Activated T-cell treated with anti-CD3 and anti-CD28 coated beads, Interleukin-2, amount 50 U/mL, for 24 hours (primary cell): ENCODE data around the gene CAPN12.

Experiments
- DNase-seq: peaks from one replicate; pipeline ENCODE4 v3.0.0-alpha.2; 2020
- H3K27ac Mint-ChIP-seq: 2 replicates; pipeline ENCODE4 v1.8.0; 2020; ENCODE audit warnings: mild to moderate bottlenecking, mixed read lengths
- H3K27me3 Mint-ChIP-seq: 2 replicates; pipeline ENCODE4 v1.8.0; 2020; ENCODE audit warnings: mixed read lengths
- H3K36me3 Mint-ChIP-seq: 2 replicates; pipeline ENCODE4 v1.8.0; 2020; ENCODE audit warnings: low read depth, mixed read lengths
- H3K4me1 Mint-ChIP-seq: 2 replicates; pipeline ENCODE4 v1.8.0; 2020; ENCODE audit warnings: low read depth, mixed read lengths
- H3K4me3 Mint-ChIP-seq: 2 replicates; pipeline ENCODE4 v1.8.0; 2020; ENCODE audit warnings: mild to moderate bottlenecking, moderate library complexity, mixed read lengths
- H3K9me3 Mint-ChIP-seq: 2 replicates; pipeline ENCODE4 v1.8.0; 2020; ENCODE audit warnings: mixed read lengths

The CAPN12 gene

DNA sequence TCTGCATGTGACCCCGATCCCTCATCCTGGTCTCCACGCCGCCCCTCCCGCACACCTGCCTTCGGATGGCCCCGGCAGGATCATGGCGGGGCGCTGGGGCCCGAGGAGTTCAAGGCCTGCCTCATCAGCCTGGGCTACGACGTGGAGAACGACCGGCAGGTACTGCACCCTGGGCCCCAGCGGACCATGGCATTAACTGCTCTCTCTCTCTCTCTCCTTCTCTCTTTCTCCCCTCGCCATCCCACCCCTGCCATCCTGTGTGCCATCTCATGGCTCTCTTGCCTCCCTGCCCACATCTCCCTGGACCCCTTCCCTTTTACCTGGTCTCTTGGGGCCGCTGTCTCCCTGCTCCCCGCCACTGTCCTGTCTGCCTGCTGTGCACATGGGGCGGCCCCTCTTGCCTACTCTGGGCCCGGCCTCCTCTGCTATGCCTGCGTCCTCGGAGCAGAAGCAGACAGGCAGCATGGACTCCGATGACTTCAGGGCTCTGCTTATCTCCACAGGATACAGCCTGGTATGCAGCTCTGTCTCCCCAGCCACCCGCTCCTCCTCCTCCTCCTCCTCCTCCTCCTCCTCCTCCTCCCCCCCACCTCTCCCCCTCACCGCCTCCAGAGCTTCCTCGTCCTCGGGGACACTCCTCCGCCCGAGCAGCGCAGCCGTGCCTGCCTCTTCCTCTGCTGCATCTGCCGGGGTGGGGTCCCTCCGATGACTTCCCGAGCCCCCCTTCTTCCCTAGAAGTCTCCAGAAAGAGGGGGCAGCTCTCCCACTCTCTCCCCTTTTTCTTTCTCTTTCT, 16.2 kb downstream of the CAPN12 start:
- H3K9me3 Mint-ChIP-seq = no peaks in the 10 kb centered on the region
- no peaks in the 10 kb centered on the region for H3K27me3 Mint-ChIP-seq
- H3K27ac Mint-ChIP-seq = no peak overlapping the region
- H3K36me3 Mint-ChIP-seq = peaks cover 66% of the 10 kb centered on the region
- H3K4me1 Mint-ChIP-seq = peaks cover 16% of the 10 kb centered on the region
- H3K4me3 Mint-ChIP-seq = no peak overlapping the region
- DNase-seq = no peak

DNA sequence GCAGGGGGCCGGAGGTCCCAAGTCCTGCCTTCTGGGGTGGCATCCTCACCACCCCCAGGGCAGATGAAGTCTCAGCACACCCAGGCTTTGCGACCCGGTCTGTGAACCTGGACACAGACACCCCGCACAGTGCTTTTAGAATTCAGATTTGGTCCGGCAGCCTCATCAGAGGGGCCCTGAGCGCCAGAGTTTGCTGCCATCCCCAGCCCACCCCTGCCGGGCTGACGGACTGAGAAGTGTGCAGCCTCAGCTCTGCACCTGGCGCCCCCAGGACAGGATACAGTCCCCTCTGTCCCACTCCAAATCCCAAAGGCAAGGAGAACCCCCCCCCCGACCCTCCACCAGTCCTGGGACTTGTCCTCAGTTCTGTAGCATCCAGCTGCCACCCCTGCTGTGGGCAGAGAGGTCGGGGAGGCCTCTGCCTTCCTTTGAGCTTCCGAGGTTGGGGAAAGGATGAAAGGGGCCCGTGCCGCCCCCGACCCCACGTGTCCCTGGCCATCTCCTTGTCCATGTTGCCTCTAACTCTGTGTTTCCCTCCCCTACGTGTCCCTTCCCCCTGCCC, 16.9 kb downstream of the CAPN12 start:
- DNase-seq = no peak
- Mint-ChIP-seq H3K9me3 (no peaks in the 10 kb centered on the region), H3K27me3 (no peaks in the 10 kb centered on the region), H3K4me1 (peaks cover 16% of the 10 kb centered on the region), H3K4me3 (no peak overlapping the region), H3K27ac (no peak overlapping the region), H3K36me3 (peaks cover 73% of the 10 kb centered on the region)

DNA sequence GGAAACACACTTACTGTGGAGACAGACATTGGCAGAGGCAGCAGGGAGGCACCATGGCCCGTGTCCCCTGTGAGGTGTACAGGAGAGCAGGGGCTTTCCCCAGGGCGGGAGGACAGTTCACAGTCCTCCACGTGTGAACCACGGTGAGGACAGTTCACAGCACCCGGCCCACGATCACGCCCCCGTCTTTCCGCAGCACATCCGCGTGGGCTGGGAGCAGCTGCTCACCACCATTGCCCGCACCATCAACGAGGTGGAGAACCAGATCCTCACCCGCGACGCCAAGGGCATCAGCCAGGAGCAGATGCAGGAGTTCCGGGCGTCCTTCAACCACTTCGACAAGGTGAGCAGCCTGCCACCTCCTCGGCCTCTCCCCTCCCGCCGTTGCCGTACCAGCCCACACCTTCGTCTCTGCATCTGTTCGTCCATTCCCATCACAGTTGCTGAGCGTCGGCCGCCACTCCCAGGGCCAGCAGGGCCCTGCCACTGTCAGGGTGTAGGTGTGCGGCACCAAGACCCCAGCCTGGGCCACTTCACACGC, 17.4 kb downstream of the CAPN12 start:
- no peak overlapping the region for H3K4me3 Mint-ChIP-seq
- no peaks in the 10 kb centered on the region for H3K9me3 Mint-ChIP-seq
- H3K4me1 Mint-ChIP-seq = peaks cover 16% of the 10 kb centered on the region
- peak overlapping the region; percentile 64 for H3K27ac Mint-ChIP-seq
- DNase-seq = peak; percentile 48
- H3K27me3 Mint-ChIP-seq = no peaks in the 10 kb centered on the region
- peaks cover 78% of the 10 kb centered on the region for H3K36me3 Mint-ChIP-seq

DNA sequence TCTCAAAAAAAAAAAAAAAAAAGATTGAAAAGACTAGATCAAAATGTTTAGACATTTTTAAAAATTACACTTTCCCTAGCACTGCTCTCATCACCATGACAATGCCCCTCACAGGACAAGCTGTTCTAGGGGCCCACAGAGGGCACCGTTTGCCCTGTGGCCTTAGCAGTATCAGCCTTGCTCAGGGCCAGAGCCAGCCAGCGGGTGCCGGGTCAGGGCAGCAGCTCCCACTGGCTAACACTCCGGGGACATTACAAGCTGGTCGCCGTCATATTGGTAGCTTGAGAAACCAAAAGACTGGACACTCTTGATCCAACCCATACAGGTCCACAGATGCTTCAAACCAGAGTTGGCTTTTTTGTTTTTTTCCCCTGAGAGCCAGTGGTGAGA, 18.0 kb downstream of the CAPN12 start:
- H3K27ac Mint-ChIP-seq = peak overlapping the region; percentile 64
- DNase-seq = no peak
- peaks cover 84% of the 10 kb centered on the region for H3K36me3 Mint-ChIP-seq
- H3K27me3 Mint-ChIP-seq = no peaks in the 10 kb centered on the region
- H3K9me3 Mint-ChIP-seq = no peaks in the 10 kb centered on the region
- H3K4me3 Mint-ChIP-seq = no peak overlapping the region
- H3K4me1 Mint-ChIP-seq = peaks cover 16% of the 10 kb centered on the region

DNA sequence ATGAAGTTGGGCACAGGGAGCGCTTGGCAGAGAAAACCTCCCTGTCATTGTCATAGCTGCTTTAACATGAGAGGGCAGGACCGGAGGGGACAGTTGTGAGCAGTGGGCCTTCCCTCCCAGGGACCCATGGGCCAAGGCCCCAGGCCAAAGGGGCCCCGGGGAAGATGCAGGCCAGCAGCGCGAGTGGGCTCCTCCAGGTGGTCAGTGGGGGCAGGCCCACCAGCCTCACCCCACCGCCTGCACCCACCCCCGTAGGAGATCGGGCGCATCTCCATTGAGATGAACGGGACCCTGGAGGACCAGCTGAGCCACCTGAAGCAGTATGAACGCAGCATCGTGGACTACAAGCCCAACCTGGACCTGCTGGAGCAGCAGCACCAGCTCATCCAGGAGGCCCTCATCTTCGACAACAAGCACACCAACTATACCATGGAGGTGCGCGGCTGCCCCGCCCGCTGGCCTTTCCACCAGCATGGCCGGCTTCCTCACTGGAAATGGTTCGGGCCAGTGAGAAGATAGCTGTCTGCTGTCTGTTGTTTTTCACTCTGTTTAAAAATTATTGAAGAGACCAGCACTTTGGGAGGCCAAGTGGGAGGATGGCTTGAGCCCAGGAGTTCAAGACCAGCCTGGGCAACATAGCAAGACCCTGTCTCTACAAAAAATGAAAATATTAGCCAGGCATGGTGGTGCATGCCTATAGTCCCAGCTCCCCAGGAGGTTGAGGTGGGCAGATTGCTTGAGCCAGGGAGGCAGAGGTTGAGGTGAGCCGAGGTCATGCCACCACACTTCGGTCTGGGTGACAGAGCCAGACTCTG, 18.6 kb downstream of the CAPN12 start:
- peaks cover 16% of the 10 kb centered on the region for H3K4me1 Mint-ChIP-seq
- peaks cover 90% of the 10 kb centered on the region for H3K36me3 Mint-ChIP-seq
- H3K27ac Mint-ChIP-seq = peak overlapping the region; percentile 64
- no peaks in the 10 kb centered on the region for H3K27me3 Mint-ChIP-seq
- H3K9me3 Mint-ChIP-seq = no peaks in the 10 kb centered on the region
- no peak overlapping the region for H3K4me3 Mint-ChIP-seq
- no peak for DNase-seq

DNA sequence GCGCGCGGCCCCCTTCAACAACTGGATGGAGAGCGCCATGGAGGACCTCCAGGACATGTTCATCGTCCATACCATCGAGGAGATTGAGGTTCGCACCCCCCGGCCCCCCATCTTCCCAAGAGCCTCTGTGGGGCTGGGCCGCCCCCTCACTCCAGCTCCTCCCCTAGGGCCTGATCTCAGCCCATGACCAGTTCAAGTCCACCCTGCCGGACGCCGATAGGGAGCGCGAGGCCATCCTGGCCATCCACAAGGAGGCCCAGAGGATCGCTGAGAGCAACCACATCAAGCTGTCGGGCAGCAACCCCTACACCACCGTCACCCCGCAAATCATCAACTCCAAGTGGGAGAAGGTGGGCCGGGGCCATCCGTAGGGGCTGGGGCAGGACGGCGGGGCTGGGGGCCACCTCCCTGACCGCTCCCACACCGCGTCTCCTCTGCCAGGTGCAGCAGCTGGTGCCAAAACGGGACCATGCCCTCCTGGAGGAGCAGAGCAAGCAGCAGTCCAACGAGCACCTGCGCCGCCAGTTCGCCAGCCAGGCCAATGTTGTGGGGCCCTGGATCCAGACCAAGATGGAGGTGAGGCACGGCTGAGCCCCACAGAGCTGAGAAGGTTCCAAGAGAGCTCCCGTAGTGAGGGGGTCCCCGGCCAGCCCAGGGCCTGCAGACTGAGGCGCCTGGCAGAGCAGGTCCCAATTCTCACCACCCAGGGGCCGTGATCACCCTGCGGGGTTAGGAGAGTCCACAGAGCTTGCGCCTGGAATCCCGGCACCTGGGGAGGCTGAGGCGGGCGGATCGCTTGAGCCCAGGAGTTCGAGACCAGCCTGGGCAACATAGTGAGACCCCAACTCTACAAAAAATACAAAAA, 20.1 kb downstream of the CAPN12 start:
- peaks cover 12% of the 10 kb centered on the region for H3K4me1 Mint-ChIP-seq
- no peaks in the 10 kb centered on the region for H3K27me3 Mint-ChIP-seq
- H3K9me3 Mint-ChIP-seq = no peaks in the 10 kb centered on the region
- H3K4me3 Mint-ChIP-seq = no peak overlapping the region
- DNase-seq = no peak
- peaks cover 91% of the 10 kb centered on the region for H3K36me3 Mint-ChIP-seq
- H3K27ac Mint-ChIP-seq = peak overlapping the region; percentile 14

DNA sequence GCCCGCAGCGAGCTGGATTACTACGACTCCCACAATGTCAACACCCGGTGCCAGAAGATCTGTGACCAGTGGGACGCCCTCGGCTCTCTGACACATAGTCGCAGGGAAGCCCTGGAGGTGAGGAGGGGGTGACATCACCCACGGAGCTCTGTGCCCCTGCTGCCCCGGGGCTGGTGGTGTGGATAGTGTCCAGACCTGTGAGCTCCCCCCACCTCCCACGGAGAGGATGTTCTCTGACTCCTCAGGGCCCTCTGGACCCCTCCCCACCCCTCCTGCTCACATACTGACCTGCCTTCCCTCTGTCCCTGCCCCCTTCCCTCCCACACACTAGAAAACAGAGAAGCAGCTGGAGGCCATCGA, 20.7 kb downstream of the CAPN12 start:
- Mint-ChIP-seq H3K4me1 (peaks cover 12% of the 10 kb centered on the region), H3K4me3 (no peak overlapping the region), H3K27me3 (no peaks in the 10 kb centered on the region), H3K9me3 (no peaks in the 10 kb centered on the region), H3K36me3 (peaks cover 95% of the 10 kb centered on the region), H3K27ac (no peak overlapping the region)
- DNase-seq = no peak

DNA sequence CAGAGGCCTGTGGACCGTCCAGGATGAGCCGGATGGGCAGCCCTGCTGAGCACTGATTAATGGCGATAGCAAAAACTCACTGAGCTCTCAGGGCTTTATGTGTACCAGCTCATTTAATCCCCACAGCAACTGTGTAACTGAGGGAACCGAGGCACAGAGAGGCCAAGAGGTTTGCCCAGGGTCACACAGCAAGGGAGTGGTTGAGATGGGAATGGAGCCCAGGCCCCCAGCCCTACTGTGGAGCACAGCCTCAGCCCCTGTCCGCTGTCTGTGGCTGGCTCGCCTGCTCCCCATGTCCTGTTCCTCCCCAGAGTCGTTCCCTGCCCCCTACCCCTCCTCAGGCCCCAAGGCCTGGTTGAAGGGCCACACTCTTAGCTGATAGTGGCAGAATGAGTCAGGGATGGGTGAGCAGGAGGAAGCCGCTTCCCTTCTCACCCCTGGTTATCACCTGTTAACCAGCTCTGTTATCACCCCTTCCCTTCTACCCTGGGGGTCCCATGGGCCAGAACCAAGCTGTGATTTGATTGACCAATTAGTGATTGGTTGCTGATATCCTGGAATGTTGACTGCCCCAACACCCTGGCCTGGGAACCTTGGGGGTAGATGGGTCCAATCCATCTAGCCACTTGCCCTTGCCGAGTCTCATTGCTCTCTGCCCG, 21.2 kb downstream of the CAPN12 start:
- Mint-ChIP-seq H3K27ac (no peak overlapping the region), H3K36me3 (peaks cover 94% of the 10 kb centered on the region), H3K27me3 (no peaks in the 10 kb centered on the region), H3K4me1 (peaks cover 12% of the 10 kb centered on the region), H3K4me3 (no peak overlapping the region), H3K9me3 (no peaks in the 10 kb centered on the region)
- DNase-seq = no peak

DNA sequence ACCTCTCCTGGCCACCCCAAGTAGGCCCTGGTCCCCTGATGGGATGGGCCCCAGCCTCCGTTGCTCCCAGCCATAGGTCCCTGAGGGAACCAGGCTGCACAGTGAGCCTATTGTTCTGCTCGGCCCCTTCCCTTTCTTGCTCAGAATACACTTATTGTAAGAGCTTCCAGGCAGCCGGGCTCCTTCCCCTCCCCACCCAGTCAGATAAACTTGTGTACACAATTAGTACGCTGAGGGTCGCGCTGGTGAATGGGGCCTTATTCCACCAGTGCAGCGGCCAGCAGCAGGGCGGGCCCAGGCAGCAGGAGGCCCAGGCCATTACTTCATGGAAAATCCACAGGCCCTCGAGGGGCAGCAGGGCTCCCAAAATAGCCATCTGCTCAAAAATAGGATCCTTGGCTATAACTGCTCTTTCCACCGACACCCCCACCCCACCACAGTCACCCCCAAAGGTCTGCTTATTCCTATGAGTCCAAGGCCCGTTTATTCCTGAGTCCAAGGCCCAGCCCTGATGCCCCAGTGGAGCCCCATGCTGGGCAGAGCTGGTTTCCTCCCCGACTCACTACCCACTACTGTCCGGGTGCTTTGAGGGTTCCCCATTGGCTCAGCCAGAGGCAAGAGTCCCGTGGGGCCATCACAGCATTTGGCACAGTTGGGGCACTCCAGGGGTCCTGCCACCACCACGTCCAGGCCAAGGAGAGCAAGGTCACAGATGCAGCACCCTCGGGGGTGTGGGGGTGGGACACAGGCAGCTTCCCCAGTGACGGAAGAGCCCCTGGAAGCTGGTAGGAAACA, 22.1 kb downstream of the CAPN12 start:
- peaks cover 93% of the 10 kb centered on the region for H3K36me3 Mint-ChIP-seq
- no peaks in the 10 kb centered on the region for H3K27me3 Mint-ChIP-seq
- no peak for DNase-seq
- no peak overlapping the region for H3K4me3 Mint-ChIP-seq
- H3K4me1 Mint-ChIP-seq = peaks cover 12% of the 10 kb centered on the region
- no peaks in the 10 kb centered on the region for H3K9me3 Mint-ChIP-seq
- H3K27ac Mint-ChIP-seq = no peak overlapping the region

DNA sequence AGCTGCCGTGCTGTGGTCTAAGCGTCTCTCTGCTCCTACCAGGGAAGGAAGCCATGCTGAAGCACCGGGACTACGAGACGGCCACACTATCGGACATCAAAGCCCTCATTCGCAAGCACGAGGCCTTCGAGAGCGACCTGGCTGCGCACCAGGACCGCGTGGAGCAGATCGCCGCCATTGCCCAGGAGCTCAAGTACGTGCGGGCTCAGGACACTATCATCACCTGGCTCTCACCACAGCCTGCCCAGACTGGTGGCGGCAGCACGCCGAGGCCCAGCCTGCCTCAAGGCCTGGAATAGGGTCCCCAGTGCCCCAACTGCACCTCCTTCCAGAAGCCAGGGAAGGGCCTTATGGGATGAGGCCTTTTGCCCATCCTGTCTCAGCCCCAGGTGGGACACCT, 22.8 kb downstream of the CAPN12 start:
- H3K27me3 Mint-ChIP-seq = no peaks in the 10 kb centered on the region

DNA sequence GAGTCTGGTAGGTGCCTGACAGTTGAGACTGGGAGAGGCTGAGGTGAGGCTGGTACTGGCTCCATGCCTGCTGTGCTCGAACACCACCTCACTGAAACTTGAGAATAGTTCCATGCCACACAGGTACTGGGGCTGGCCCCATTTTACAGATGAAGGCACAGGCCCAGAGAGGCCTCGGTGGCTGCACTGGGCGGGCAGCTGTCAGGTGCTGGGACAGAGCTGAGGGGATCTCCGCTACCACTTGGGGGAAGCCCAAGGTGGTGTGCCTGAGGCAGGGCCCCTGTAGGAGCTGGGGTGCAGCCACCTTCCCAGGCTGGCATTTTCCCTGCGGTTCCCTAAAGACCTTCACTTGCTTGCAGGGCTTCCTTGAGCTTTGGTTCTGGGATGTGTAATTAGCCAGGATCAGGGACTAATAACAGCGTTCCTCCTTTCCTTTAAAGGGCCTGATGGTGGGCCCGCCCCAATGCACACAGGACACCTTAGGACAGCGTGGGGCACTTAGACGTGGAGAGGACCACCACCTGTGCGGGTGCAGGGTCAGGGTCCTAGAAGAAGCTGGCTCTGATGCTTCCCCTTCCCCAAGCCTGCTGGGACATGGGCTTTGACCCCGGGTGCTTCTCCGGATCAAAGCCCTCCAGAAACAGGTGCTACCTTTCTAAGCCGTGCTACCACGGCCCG, 23.6 kb downstream of the CAPN12 start:
- DNase-seq = no peak
- H3K4me1 Mint-ChIP-seq = no peaks in the 10 kb centered on the region
- no peaks in the 10 kb centered on the region for H3K9me3 Mint-ChIP-seq
- peaks cover 89% of the 10 kb centered on the region for H3K36me3 Mint-ChIP-seq
- no peaks in the 10 kb centered on the region for H3K27me3 Mint-ChIP-seq
- no peak overlapping the region for H3K27ac Mint-ChIP-seq
- H3K4me3 Mint-ChIP-seq = no peak overlapping the region

More for the DNA sequence above, 22.8 kb downstream of the CAPN12 start:
- Mint-ChIP-seq H3K27ac (no peak overlapping the region), H3K9me3 (no peaks in the 10 kb centered on the region), H3K4me3 (no peak overlapping the region), H3K4me1 (peaks cover 7% of the 10 kb centered on the region), H3K36me3 (peaks cover 92% of the 10 kb centered on the region)
- no peak for DNase-seq

DNA sequence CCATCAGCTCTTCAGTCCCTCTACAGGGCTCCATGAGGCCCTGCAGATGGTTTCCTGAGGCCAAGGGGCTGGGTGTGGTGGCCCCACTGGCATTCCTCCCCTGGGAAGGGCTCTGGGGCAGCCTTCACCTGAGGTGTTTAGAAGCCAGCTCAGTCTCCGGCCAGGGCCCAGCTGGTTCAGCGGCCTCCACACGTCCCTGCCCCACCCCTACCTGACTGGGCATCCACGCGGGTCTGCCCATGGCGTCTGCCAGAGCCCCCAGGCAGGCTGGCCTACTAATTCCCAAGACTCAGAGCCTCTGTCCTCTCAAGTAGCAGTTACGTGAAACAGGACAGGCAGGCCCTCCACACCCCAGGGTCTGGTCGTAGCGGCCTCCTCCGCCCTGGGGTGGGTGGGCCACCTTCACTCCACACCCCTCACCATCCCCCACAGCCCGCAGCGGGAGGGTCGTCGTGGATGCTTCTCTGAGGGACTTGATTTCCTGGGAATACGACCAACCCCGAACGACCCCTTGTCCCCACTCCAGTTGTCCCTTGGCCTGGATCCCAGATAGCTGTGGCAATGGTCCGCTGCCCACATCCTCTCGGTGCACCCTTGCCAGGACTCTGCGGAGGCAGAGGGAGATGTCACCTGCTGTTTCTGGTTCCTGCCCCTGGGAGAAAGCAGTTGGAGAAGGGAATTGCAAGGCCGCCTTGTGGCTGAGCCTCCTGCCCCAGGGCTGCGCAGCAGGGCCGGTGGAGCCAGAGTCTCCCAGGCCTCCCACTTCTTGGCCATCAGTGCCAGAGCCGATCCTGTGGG, 24.3 kb downstream of the CAPN12 start:
- no peaks in the 10 kb centered on the region for H3K9me3 Mint-ChIP-seq

More for the DNA sequence above, 24.3 kb downstream of the CAPN12 start:
- no peak for DNase-seq
- H3K4me3 Mint-ChIP-seq = no peak overlapping the region
- no peaks in the 10 kb centered on the region for H3K4me1 Mint-ChIP-seq
- no peaks in the 10 kb centered on the region for H3K27me3 Mint-ChIP-seq
- peaks cover 88% of the 10 kb centered on the region for H3K36me3 Mint-ChIP-seq
- H3K27ac Mint-ChIP-seq = peak overlapping the region; percentile 37
